ENCODE measurements around the gene ARHGAP4. TPM values are rescaled to one million over a fixed set of nuclear protein-coding genes. Genes with fewer than 3 reads are reported as not detected.

Gene ARHGAP4
- total RNA-seq, 1 donor from 2014 or later = 3.1 TPM

GRCh38 chrX:153931151-153931550 is 5.1 kb upstream of the ARHGAP4 start:
- Mint-ChIP-seq H3K9me3 (ENCODE audit: low read depth) (no peaks in the 10 kb centered on the region), H3K27me3 (ENCODE audit: low read depth) (no peaks in the 10 kb centered on the region), H3K36me3 (ENCODE audit: low read depth) (peaks cover 4% of the 10 kb centered on the region), H3K4me1 (ENCODE audit: low read depth) (peaks cover 29% of the 10 kb centered on the region), H3K27ac (ENCODE audit: unreplicated experiment) (no peak overlapping the region), H3K4me3 (ENCODE audit: unreplicated experiment) (no peak overlapping the region)
- no peak for TF ChIP-seq CTCF (IDR thresholded peaks at IDR 0.05)
- no peak for DNase-seq (ENCODE audit: low spot score)

- H3K9me3 Mint-ChIP-seq (ENCODE audit: low read depth) = no peaks in the 10 kb centered on the region
- TF ChIP-seq CTCF (IDR thresholded peaks at IDR 0.05) = no peak
- H3K36me3 Mint-ChIP-seq (ENCODE audit: low read depth) = peaks cover 4% of the 10 kb centered on the region
- H3K4me1 Mint-ChIP-seq (ENCODE audit: low read depth) = peaks cover 31% of the 10 kb centered on the region
- no peak for DNase-seq (ENCODE audit: low spot score)
- H3K4me3 Mint-ChIP-seq (ENCODE audit: unreplicated experiment) = no peak overlapping the region
- H3K27me3 Mint-ChIP-seq (ENCODE audit: low read depth) = no peaks in the 10 kb centered on the region
- H3K27ac Mint-ChIP-seq (ENCODE audit: unreplicated experiment) = peak overlapping the region; percentile 27
Measured at GRCh38 chrX:153930011-153930910, 4.2 kb upstream of the ARHGAP4 start.

- no peaks in the 10 kb centered on the region for H3K27me3 Mint-ChIP-seq (ENCODE audit: low read depth)
- no peak overlapping the region for H3K4me3 Mint-ChIP-seq (ENCODE audit: unreplicated experiment)
- DNase-seq (ENCODE audit: low spot score) = no peak
- TF ChIP-seq CTCF (IDR thresholded peaks at IDR 0.05) = no peak
- peaks cover 4% of the 10 kb centered on the region for H3K36me3 Mint-ChIP-seq (ENCODE audit: low read depth)
- H3K9me3 Mint-ChIP-seq (ENCODE audit: low read depth) = no peaks in the 10 kb centered on the region
- H3K27ac Mint-ChIP-seq (ENCODE audit: unreplicated experiment) = no peak overlapping the region
- peaks cover 31% of the 10 kb centered on the region for H3K4me1 Mint-ChIP-seq (ENCODE audit: low read depth)
Measured at GRCh38 chrX:153929576-153929975, 3.5 kb upstream of the ARHGAP4 start.

GRCh38 chrX:153928846-153929245 is 2.8 kb upstream of the ARHGAP4 start:
- Mint-ChIP-seq H3K27ac (ENCODE audit: unreplicated experiment) (no peak overlapping the region), H3K9me3 (ENCODE audit: low read depth) (no peaks in the 10 kb centered on the region), H3K27me3 (ENCODE audit: low read depth) (no peaks in the 10 kb centered on the region), H3K4me3 (ENCODE audit: unreplicated experiment) (no peak overlapping the region), H3K36me3 (ENCODE audit: low read depth) (peaks cover 4% of the 10 kb centered on the region), H3K4me1 (ENCODE audit: low read depth) (peaks cover 27% of the 10 kb centered on the region)
- no peak for TF ChIP-seq CTCF (IDR thresholded peaks at IDR 0.05)
- no peak for DNase-seq (ENCODE audit: low spot score)

- no peak for DNase-seq (ENCODE audit: low spot score)
- TF ChIP-seq CTCF (IDR thresholded peaks at IDR 0.05) = peak; percentile 56
- Mint-ChIP-seq H3K4me1 (ENCODE audit: low read depth) (peaks cover 27% of the 10 kb centered on the region), H3K27ac (ENCODE audit: unreplicated experiment) (peak overlapping the region; percentile 94), H3K27me3 (ENCODE audit: low read depth) (no peaks in the 10 kb centered on the region), H3K4me3 (ENCODE audit: unreplicated experiment) (peak overlapping the region; percentile 77), H3K9me3 (ENCODE audit: low read depth) (no peaks in the 10 kb centered on the region), H3K36me3 (ENCODE audit: low read depth) (peaks cover 4% of the 10 kb centered on the region)
Measured at GRCh38 chrX:153927922-153928760, 2.1 kb upstream of the ARHGAP4 start.

Measured in chondrocyte (in vitro differentiated cells).